Activated B cell treated with CpG ODN at 0.5 μM for 24 hours (primary cell): ENCODE data around the gene WNT7B. TPM values are rescaled to one million over a fixed set of nuclear protein-coding genes. Genes with fewer than 3 reads are reported as not detected.

Experiments
- ATAC-seq: fragments of 200-7000 bp; cut with Tn5 transposase; one replicate; pipeline ENCODE4 v1.10.0; 2021; ENCODE audit warnings: low read depth, mild to moderate bottlenecking, moderate library complexity
- CTCF ChIA-PET: fragments of 350-600 bp; sonication (Branson Sonifier 250); formaldehyde crosslinking; loops from one replicate; lab custom pipeline; 2021; ENCODE audit warnings: antibody characterized with exemption; lab: Charles Lee
- POLR2A ChIA-PET: fragments of 350-600 bp; sonication (Branson Sonifier 250); formaldehyde crosslinking; loops from one replicate; lab custom pipeline; 2021; ENCODE audit warnings: antibody characterized with exemption; lab: Charles Lee
- DNase-seq: peaks from one replicate; pipeline ENCODE4 v3.0.0; 2022
- H3K27ac Mint-ChIP-seq: one replicate; pipeline ENCODE4 v1.8.0; 2020; ENCODE audit warnings: mixed read lengths
- H3K27me3 Mint-ChIP-seq: one replicate; pipeline ENCODE4 v1.8.0; 2021; ENCODE audit warnings: mixed read lengths
- H3K36me3 Mint-ChIP-seq: one replicate; pipeline ENCODE4 v1.8.0; 2021; ENCODE audit warnings: low read depth, mixed read lengths
- H3K4me1 Mint-ChIP-seq: one replicate; pipeline ENCODE4 v1.8.0; 2021; ENCODE audit warnings: mixed read lengths
- H3K4me3 Mint-ChIP-seq: one replicate; pipeline ENCODE4 v1.8.0; 2020; ENCODE audit warnings: mild to moderate bottlenecking, mixed read lengths
- H3K9me3 Mint-ChIP-seq: one replicate; pipeline ENCODE4 v1.8.0; 2020; ENCODE audit warnings: mixed read lengths
- intact Hi-C: fragments of 100-400 bp; cut with micrococcal nuclease; formaldehyde crosslinking; loops from one replicate; pipeline ENCODE4 v1.15.1; 2024
- total RNA-seq: library from RNA; stranded (reverse); gene quantifications from 2 replicates; pipeline ENCODE4 v1.2.3, GENCODE V29; 2022
- TF ChIP-seq, protein P1 (sequence below): fragments of 200-600 bp; IDR thresholded peaks from one replicate; pipeline ENCODE4 v1.8.0; 2022; ENCODE audit warnings: antibody characterized with exemption, mild to moderate bottlenecking

The WNT7B gene
- total RNA-seq, 1 donor from 2014 or later, result not detected

DNA sequence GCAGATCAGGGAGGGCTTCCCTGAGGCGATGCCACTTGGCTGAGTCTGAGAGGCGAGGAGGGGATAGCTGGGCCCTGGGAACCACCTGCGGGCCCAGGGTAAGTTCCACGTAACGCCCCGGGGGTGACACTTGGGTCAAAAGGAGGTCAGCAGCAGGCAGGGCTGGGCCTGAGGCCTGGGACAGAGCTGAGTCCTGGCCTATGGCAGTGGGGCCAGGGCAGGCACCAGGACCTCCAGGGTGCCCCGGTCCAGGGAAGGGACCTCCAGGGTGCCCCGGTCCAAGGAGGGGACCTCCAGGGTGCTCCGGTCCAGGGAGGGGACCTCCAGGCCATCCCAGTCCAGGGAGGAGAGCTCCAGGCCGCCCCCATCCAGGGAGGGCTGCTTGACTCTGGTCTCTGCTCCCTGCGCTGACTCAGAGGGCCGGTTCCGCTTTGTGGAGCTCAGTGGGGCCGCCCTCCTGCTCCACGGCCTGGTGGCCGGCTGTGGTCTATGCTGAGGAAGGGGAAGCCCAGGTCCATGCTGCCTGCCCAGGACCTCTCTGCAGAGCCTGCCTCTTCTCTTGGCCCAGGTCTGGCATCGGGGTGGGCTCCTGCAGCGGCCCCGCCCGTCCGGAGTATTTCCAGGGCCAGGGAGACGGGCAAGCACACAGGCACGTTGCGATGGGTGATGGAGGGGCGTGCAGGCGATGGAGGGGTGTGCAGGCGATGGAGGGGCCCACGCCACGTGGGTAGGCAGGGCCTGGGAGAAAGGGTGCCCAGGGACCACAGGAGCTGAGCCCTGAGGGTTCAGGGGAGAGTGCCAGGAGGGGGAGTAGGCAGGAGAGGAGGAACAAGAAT lies 19.5 kb upstream of the WNT7B start:
- intact Hi-C loops, result loop anchor here (1.0 to 10.0 kb wide), 5 partner anchors 8 to 316 kb away; partner anchors contain the start of gene GTSE1
- Mint-ChIP-seq H3K4me1 (peaks cover 26% of the 10 kb centered on the region), H3K27me3 (peaks cover 2% of the 10 kb centered on the region), H3K4me3 (no peak overlapping the region), H3K36me3 (no peaks in the 10 kb centered on the region), H3K27ac (no peak overlapping the region), H3K9me3 (no peaks in the 10 kb centered on the region)
- POLR2A ChIA-PET, result interaction anchor here (1.2 to 3.7 kb wide), 5 partner anchors 10 to 299 kb away, joined by 4 to 12 read pairs (median 9); no protein-coding TSS in a partner anchor
- CTCF ChIA-PET, result interaction anchor here (0.8 to 4.6 kb wide), 11 partner anchors 10 to 419 kb away, joined by 3 to 76 read pairs (median 6); no protein-coding TSS in a partner anchor
- DNase-seq, result peak; percentile 47
- ATAC-seq, result peak; percentile 94
- TF ChIP-seq, protein P1, sequence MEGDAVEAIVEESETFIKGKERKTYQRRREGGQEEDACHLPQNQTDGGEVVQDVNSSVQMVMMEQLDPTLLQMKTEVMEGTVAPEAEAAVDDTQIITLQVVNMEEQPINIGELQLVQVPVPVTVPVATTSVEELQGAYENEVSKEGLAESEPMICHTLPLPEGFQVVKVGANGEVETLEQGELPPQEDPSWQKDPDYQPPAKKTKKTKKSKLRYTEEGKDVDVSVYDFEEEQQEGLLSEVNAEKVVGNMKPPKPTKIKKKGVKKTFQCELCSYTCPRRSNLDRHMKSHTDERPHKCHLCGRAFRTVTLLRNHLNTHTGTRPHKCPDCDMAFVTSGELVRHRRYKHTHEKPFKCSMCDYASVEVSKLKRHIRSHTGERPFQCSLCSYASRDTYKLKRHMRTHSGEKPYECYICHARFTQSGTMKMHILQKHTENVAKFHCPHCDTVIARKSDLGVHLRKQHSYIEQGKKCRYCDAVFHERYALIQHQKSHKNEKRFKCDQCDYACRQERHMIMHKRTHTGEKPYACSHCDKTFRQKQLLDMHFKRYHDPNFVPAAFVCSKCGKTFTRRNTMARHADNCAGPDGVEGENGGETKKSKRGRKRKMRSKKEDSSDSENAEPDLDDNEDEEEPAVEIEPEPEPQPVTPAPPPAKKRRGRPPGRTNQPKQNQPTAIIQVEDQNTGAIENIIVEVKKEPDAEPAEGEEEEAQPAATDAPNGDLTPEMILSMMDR, result no peak

DNA sequence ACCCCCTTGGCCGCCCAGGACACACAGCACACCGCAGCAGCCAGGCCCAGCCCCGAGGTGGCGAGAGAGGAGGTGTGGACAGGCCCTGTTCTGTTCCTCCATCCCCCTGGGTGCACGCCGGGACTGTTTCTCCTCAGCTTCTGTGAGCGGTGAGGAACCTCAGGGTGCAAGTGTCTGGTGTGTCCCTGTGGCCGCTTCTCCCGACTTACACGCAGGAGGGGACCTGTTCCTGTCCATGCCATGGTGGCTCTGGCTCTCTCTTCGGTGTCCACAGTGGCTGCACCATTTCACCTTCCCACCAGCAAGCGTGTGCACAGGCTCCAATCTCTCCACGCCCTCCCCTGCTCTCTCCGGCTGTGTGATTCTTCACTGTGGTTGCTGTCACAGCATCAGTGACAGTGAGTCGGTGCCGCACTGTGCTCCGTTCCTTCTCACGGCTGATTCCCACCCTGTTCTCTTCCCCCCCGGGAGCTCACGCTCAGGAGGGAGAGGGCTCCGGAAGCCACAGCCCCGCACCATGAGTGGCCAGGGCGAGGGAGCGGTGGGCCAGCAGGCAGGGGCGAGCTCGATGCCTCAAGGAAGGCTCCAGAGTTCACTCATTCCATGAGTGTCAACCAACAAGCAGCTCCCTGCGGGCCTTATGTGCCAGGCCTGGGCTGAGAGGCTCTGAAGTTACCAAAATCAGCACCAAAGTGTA lies 18.6 kb upstream of the WNT7B start:
- Mint-ChIP-seq H3K27me3 (peaks cover 2% of the 10 kb centered on the region), H3K27ac (no peak overlapping the region), H3K36me3 (no peaks in the 10 kb centered on the region), H3K9me3 (no peaks in the 10 kb centered on the region), H3K4me3 (no peak overlapping the region), H3K4me1 (peaks cover 26% of the 10 kb centered on the region)
- CTCF ChIA-PET, result interaction anchor here (0.8 to 4.6 kb wide), 13 partner anchors 11 to 418 kb away, joined by 3 to 76 read pairs (median 5); no protein-coding TSS in a partner anchor
- TF ChIP-seq, protein P1, result no peak
- ATAC-seq, result no peak
- POLR2A ChIA-PET, result interaction anchor here (1.2 to 3.7 kb wide), 5 partner anchors 11 to 300 kb away, joined by 4 to 12 read pairs (median 9); no protein-coding TSS in a partner anchor
- DNase-seq, result no peak
- intact Hi-C loops, result loop anchor here (1.0 to 10.0 kb wide), 5 partner anchors 9 to 317 kb away; partner anchors contain the start of gene GTSE1

DNA sequence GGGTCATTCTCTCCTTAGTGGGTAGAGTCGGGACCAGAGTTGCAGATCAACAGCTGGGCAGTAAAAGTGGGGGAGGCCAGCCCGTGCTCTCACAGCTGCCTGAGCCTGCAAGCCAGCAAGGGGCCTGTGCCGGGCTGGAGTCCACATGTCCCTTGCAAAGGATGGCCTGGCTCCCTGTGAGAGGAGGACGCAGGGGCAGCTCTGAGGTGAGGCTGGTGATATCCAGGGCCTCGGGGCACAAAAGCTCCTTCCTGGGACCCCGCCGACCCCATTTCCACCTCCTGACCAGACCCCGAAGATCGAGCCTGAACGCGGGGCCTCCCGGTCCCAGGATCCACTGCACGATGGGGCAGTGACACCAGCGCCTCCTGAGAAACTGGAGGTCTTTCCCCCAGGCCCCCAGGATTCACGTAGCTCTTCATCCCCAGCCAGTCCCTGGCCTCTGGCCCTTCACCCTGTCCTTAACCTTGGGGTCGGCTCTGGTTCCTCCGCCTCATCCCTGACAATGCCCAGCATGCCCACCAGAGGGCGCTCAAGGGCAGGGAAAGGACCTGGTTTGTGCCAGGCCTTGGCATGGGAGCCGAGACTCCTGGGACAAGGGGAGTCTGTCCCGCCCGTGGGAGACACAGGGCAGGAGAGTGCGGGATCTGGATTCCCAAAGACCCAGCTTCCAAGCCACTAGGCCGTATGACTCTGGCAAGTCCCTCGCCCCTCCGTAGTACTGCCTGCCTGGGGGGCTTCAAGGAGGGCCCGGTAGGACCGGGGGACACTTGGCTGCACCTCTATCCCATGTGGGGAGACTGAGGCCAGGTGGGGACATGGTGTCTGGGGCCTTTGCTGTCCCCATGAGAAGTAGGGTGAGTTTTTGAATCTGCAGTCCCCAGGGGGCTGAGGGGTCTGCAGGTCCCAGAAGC lies 17.8 kb upstream of the WNT7B start:
- Mint-ChIP-seq H3K27me3 (peaks cover 2% of the 10 kb centered on the region), H3K4me3 (no peak overlapping the region), H3K27ac (no peak overlapping the region), H3K9me3 (no peaks in the 10 kb centered on the region), H3K4me1 (peaks cover 26% of the 10 kb centered on the region), H3K36me3 (no peaks in the 10 kb centered on the region)
- peak; percentile 51 for ATAC-seq
- intact Hi-C loops, result loop anchor here (1.0 to 10.0 kb wide), 4 partner anchors 43 to 318 kb away; partner anchors contain the start of gene GTSE1
- DNase-seq, result peak; percentile 79
- ChIA-PET POLR2A (interaction anchor here (3.7 kb wide), 1 partner anchor 11 kb away, joined by 11 read pairs; no protein-coding TSS in a partner anchor), CTCF (interaction anchor here (0.8 to 4.6 kb wide), 10 partner anchors 8 to 322 kb away, joined by 3 to 76 read pairs (median 4); no protein-coding TSS in a partner anchor)
- TF ChIP-seq, protein P1, result peak; percentile 24

DNA sequence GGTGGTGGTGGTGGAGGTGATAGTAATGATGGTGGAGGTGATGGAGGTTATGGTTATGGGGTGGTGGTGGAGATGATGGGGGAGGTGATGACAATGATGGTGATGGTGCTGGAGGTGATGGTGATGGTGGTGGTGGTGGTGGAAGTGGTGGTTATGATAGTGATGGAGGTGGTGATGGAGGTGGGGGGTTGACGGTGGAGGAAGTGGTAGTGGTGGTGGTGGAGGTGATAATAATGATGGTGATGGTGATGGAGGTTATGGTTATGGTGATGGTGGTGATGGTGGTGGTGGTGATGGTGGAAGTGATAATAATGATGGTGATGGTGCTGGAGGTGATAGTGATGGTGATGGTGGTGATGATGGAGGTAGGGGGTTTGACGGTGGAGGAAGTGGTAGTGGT lies 16.9 kb upstream of the WNT7B start:
- Mint-ChIP-seq H3K27me3 (peaks cover 2% of the 10 kb centered on the region), H3K9me3 (no peaks in the 10 kb centered on the region), H3K27ac (no peak overlapping the region), H3K36me3 (no peaks in the 10 kb centered on the region), H3K4me3 (no peak overlapping the region), H3K4me1 (peaks cover 26% of the 10 kb centered on the region)
- POLR2A ChIA-PET, result no interaction called here
- ATAC-seq, result no peak
- CTCF ChIA-PET, result interaction anchor here (0.9 to 4.6 kb wide), 5 partner anchors 8 to 323 kb away, joined by 3 to 76 read pairs (median 4); no protein-coding TSS in a partner anchor
- intact Hi-C loops, result loop anchor here (1.0 to 10.0 kb wide), 2 partner anchors 122 to 301 kb away; partner anchors contain the start of gene GTSE1
- TF ChIP-seq, protein P1, result no peak
- DNase-seq, result no peak
